K562 (cell line): ENCODE measurements around the gene SLC37A3. TPM values are rescaled to one million over a fixed set of nuclear protein-coding genes. Genes with fewer than 3 reads are reported as not detected.

Experiments
- ATF1 ChIP-seq, 2 experiments: fragments of 450-650 bp in 1 of 2; IDR thresholded peaks; 2 replicates each; pipeline ENCODE4 v1.6.1; 2016; ENCODE audit warnings: missing compliant biosample characterization in 1 of 2, missing genetic modification characterization in 1 of 2
- BRCA1 ChIP-seq, 2 experiments: fragments of 450-650 bp in 1 of 2; sonication (generic) in 1 of 2; formaldehyde crosslinking in 1 of 2; IDR thresholded peaks; 2 replicates each; pipeline versions ENCODE4 v1.5.0 to v1.6.1; 2017 to 2020; ENCODE audit warnings: mild to moderate bottlenecking in 1 of 2, missing genetic modification reagents in 1 of 2
- CEBPG ChIP-seq, 3 experiments: fragments of 200-800 bp in 1 of 3; sonication (Bioruptor generic) in 1 of 3; sonication (generic) in 1 of 3; formaldehyde crosslinking in 1 of 3; IDR thresholded peaks in 2 of 3; conservative IDR thresholded peaks in 1 of 3; 2 replicates each; pipeline versions ENCODE4 v1.6.1 to v1.8.0; 2016 to 2022; ENCODE audit warnings: missing compliant biosample characterization in 2 of 3, missing genetic modification characterization in 2 of 3, mild to moderate bottlenecking in 1 of 3, missing genetic modification reagents in 1 of 3
- COPS2 ChIP-seq: fragments of 450-650 bp; conservative IDR thresholded peaks from 2 replicates; pipeline ENCODE4 v1.6.1; 2016; ENCODE audit warnings: mild to moderate bottlenecking, moderate library complexity
- FOXK2 ChIP-seq, 2 experiments: fragments of 450-650 bp; IDR thresholded peaks in 1 of 2; conservative IDR thresholded peaks in 1 of 2; 2 replicates each; pipeline ENCODE4 v1.6.1; 2016; ENCODE audit warnings: low read depth in 2 of 2, mild to moderate bottlenecking in 1 of 2
- GABPA ChIP-seq: fragments of 200-800 bp; sonication (Bioruptor generic); conservative IDR thresholded peaks from 2 replicates; pipeline ENCODE4 v1.6.1; 2016; ENCODE audit warnings: low read depth, missing genetic modification characterization, missing compliant biosample characterization
- KLF13 ChIP-seq: fragments of 450-650 bp; IDR thresholded peaks from 2 replicates; pipeline ENCODE4 v1.6.1; 2016; ENCODE audit warnings: missing genetic modification characterization, low read depth, mild to moderate bottlenecking, missing compliant biosample characterization, moderate library complexity, borderline replicate concordance
- MCM2 ChIP-seq: fragments of 450-650 bp; IDR thresholded peaks from 2 replicates; pipeline ENCODE4 v1.6.1; 2017; ENCODE audit warnings: low read depth, mild to moderate bottlenecking
- MCM3 ChIP-seq: fragments of 450-650 bp; IDR thresholded peaks from 2 replicates; pipeline ENCODE4 v1.6.1; 2016
- MCM5 ChIP-seq: fragments of 450-650 bp; IDR thresholded peaks from 2 replicates; pipeline ENCODE4 v1.6.1; 2016; ENCODE audit warnings: low read depth
- MLLT1 ChIP-seq, 2 experiments: fragments of 450-650 bp; IDR thresholded peaks; 2 replicates each; pipeline ENCODE4 v1.6.1; 2016
- PCBP2 ChIP-seq: fragments of 200-400 bp; formaldehyde crosslinking; IDR thresholded peaks from 2 replicates; pipeline ENCODE4 v1.6.1; 2018; ENCODE audit warnings: low read length, low read depth, mild to moderate bottlenecking, moderate library complexity; ENCODE audit not compliant: poor library complexity, severe bottlenecking
- POLR2G ChIP-seq: fragments of 200-400 bp; formaldehyde crosslinking; IDR thresholded peaks from 2 replicates; pipeline ENCODE4 v1.6.1; 2017; ENCODE audit warnings: low read depth, mild to moderate bottlenecking, antibody characterized with exemption, low read length, moderate library complexity
- RBM22 ChIP-seq: fragments of 200-400 bp; formaldehyde crosslinking; IDR thresholded peaks from 2 replicates; pipeline ENCODE4 v1.6.1; 2018; ENCODE audit warnings: low read length, low read depth; ENCODE audit not compliant: poor library complexity, severe bottlenecking
- THRA ChIP-seq: fragments of 450-650 bp; IDR thresholded peaks from 2 replicates; pipeline ENCODE4 v1.6.1; 2017; ENCODE audit warnings: mild to moderate bottlenecking, moderate library complexity
- ZFP30 ChIP-seq: fragments of 250-450 bp; sonication (Bioruptor Pico); IDR thresholded peaks from 2 replicates; pipeline ENCODE4 v1.8.0; 2022; ENCODE audit warnings: moderate library complexity, mild to moderate bottlenecking, inconsistent platforms, borderline replicate concordance
- ZNF143 ChIP-seq: sonication (generic); formaldehyde crosslinking; IDR thresholded peaks from 2 replicates; pipeline ENCODE4 v1.9.0; 2022; ENCODE audit warnings: mild to moderate bottlenecking, missing genetic modification reagents
- ZNF165 ChIP-seq: fragments of 250-450 bp; sonication (Bioruptor Pico); IDR thresholded peaks from 2 replicates; pipeline ENCODE4 v1.4.0; 2020; ENCODE audit warnings: borderline replicate concordance
- ZNF175 ChIP-seq: fragments of 200-800 bp; sonication (Bioruptor generic); IDR thresholded peaks from 2 replicates; pipeline ENCODE4 v1.6.1; 2016; ENCODE audit warnings: low read depth, mild to moderate bottlenecking, missing genetic modification characterization, missing compliant biosample characterization
- ZNF184 ChIP-seq: sonication (generic); formaldehyde crosslinking; IDR thresholded peaks from 2 replicates; pipeline ENCODE4 v1.5.0; 2020; ENCODE audit warnings: missing genetic modification reagents
- ZNF274 ChIP-seq: IDR thresholded peaks from 2 replicates; pipeline ENCODE4 v1.6.1; 2011; ENCODE audit warnings: low read depth, mild to moderate bottlenecking, low read length, moderate library complexity, borderline replicate concordance
- ZNF561 ChIP-seq: fragments of 450-650 bp; formaldehyde crosslinking; conservative IDR thresholded peaks from 2 replicates; pipeline ENCODE4 v1.4.0; 2020; ENCODE audit warnings: mild to moderate bottlenecking, moderate library complexity
- ZNF699 ChIP-seq: fragments of 250-450 bp; sonication (Bioruptor Pico); IDR thresholded peaks from 2 replicates; pipeline ENCODE4 v1.8.0; 2021; ENCODE audit warnings: mild to moderate bottlenecking, moderate library complexity; ENCODE audit not compliant: insufficient replicate concordance
- polyA plus RNA-seq, 8 experiments: library from polyadenylated mRNA; depleted of rRNA in 4 of 8; stranded (reverse) in 5 of 8; unstranded in 3 of 8; fragments of >200 nt; fragmentation: Nextera tagmentation in 2 of 8; fragmentation: Illumina TruSeq in 1 of 8; extraction: Ambion mirVana in 2 of 8; extraction: Trizol in 1 of 8; gene quantifications; 2 replicates each; pipeline versions ENCODE4 v1.2.1 to v1.2.3, GENCODE V29; 2011 to 2014; ENCODE audit warnings: inconsistent platforms in 1 of 8, missing spikeins in 1 of 8
- total RNA-seq, 7 experiments: library from RNA; depleted of rRNA in 6 of 7; stranded (reverse); fragments of >200 nt in 6 of 7; fragmentation: Illumina TruSeq in 2 of 7; extraction: Trizol in 2 of 7; gene quantifications; 2 replicates each; pipeline versions ENCODE4 v1.2.1 to v1.2.3, GENCODE V29; 2011 to 2021; ENCODE audit warnings: low replicate concordance in 1 of 7

The SLC37A3 gene
- total and polyA plus RNA-seq, 9 of the 15 experiments (the other 6 are each of a cell fraction or from before 2014, with no cell fraction given) = 11.7 to 59.1 (median 26.8) TPM

- peak in 1 of 2 experiments; percentile 54; a peak in 2 of 4 replicates for TF ChIP-seq FOXK2 (conservative IDR thresholded peaks at IDR 0.05 in 1 of 2, IDR thresholded peaks at IDR 0.05 in 1 of 2; ENCODE audit: low read depth in 2 of 2)
- peak; percentile 11 for TF ChIP-seq PCBP2
- no peak for TF ChIP-seq ZFP30 (CRISPR knock-in tag)
- no peak for TF ChIP-seq ZNF175 (CRISPR knock-in tag)
- no peak for TF ChIP-seq CEBPG (CRISPR knock-in tag; IDR thresholded peaks at IDR 0.05)
- TF ChIP-seq CEBPG (tag; conservative IDR thresholded peaks at IDR 0.05 in 1 of 2, IDR thresholded peaks at IDR 0.05 in 1 of 2) = no peak
- peak; percentile 95 for TF ChIP-seq POLR2G
- no peak for TF ChIP-seq THRA
- TF ChIP-seq ZNF561 (CRISPR knock-in tag) = no peak
- no peak for TF ChIP-seq MCM3
- TF ChIP-seq KLF13 = peak; percentile 55; the same call in 1 of the 2 replicates
- TF ChIP-seq MLLT1 (IDR thresholded peaks at IDR 0.05) = peak; percentile 20 to 52; a peak in 1 of 4 replicates
- TF ChIP-seq COPS2 = no peak
- no peak for TF ChIP-seq ZNF165 (CRISPR knock-in tag)
- no peak for TF ChIP-seq ZNF699 (CRISPR knock-in tag)
- peak; percentile 37; the same call in 1 of the 2 replicates for TF ChIP-seq ATF1 (CRISPR knock-in tag; IDR thresholded peaks at IDR 0.05)
- peak; percentile 62; the same call in 1 of the 2 replicates for TF ChIP-seq ATF1 (tag; IDR thresholded peaks at IDR 0.05)
- TF ChIP-seq MCM5 = no peak
- peak; percentile 87 for TF ChIP-seq GABPA (tag)
- TF ChIP-seq ZNF274 = no peak
- peak; percentile 77 for TF ChIP-seq RBM22
- peak; percentile 44; the same call in 1 of the 2 replicates for TF ChIP-seq ZNF184 (CRISPR knock-in tag)
- no peak for TF ChIP-seq MCM2
- no peak for TF ChIP-seq BRCA1 (IDR thresholded peaks at IDR 0.05)
- TF ChIP-seq BRCA1 (CRISPR knock-in tag; IDR thresholded peaks at IDR 0.05) = no peak
- TF ChIP-seq ZNF143 = peak; percentile 98
Observed at GRCh38 chr7:140397784-140398750, at the start of gene SLC37A3 (continued).
